Mucosa of descending colon (tissue), 3 donors: ENCODE results near the gene IFRD2. TPM values are rescaled to one million over a fixed set of nuclear protein-coding genes. Genes with fewer than 3 reads are reported as not detected.

ENCODE experiments used
- ATAC-seq: fragments of 200-7000 bp; cut with Tn5 transposase; one replicate; pipeline ENCODE4 v1.9.1; 2020; ENCODE audit warnings: mild to moderate bottlenecking, moderate library complexity
- DNase-seq, 3 donors: peaks; one replicate each; pipeline ENCODE4 v3.0.0-alpha.2; 2020
- H3K36me3 ChIP-seq: fragments of 200-600 bp; one replicate; pipeline ENCODE4 v1.8.0; 2021; ENCODE audit warnings: low read depth, mild to moderate bottlenecking
- H3K4me1 ChIP-seq: fragments of 200-600 bp; one replicate; pipeline ENCODE4 v1.8.0; 2021; ENCODE audit warnings: low read depth, mild to moderate bottlenecking
- H3K4me3 ChIP-seq: fragments of 200-600 bp; one replicate; pipeline ENCODE4 v1.8.0; 2021; ENCODE audit warnings: mild to moderate bottlenecking
- H3K9me3 ChIP-seq: fragments of 200-600 bp; one replicate; pipeline ENCODE4 v1.8.0; 2021; ENCODE audit warnings: mild to moderate bottlenecking
- CTCF ChIP-seq: fragments of 200-600 bp; IDR thresholded peaks from one replicate; pipeline ENCODE4 v1.8.0; 2022; ENCODE audit warnings: antibody characterized with exemption, mild to moderate bottlenecking
- intact Hi-C, 2 donors: fragments of 100-400 bp; cut with DNase I in 1 of 2; cut with micrococcal nuclease in 1 of 2; formaldehyde crosslinking; loops; one replicate each; pipeline versions ENCODE4 v1.11.0 to v1.11.1; 2022; cut with DNase I, micrococcal nuclease
- total RNA-seq, 3 donors: library from RNA; stranded (reverse); fragmentation: NEBNext Ultra II Directional in 2 of 3; extraction: Animal tissue kit (Norgen Biotek cat#: 25700) in 2 of 3; gene quantifications; one replicate each; pipeline versions ENCODE4 v1.2.1 to v1.2.4, GENCODE V29; 2021 to 2023
- donor health status: DM: no; HTN: no; CAD: no; lungs with moderate emphysema.
- donor health status: DM: no; HTN: no; CAD: no.
- donor health status: DM: no; HTN: yes; CAD: no.

Gene IFRD2
- total RNA-seq, 3 donors from 2014 or later = 54.8 to 59.8 (median 57.0) TPM

DNA sequence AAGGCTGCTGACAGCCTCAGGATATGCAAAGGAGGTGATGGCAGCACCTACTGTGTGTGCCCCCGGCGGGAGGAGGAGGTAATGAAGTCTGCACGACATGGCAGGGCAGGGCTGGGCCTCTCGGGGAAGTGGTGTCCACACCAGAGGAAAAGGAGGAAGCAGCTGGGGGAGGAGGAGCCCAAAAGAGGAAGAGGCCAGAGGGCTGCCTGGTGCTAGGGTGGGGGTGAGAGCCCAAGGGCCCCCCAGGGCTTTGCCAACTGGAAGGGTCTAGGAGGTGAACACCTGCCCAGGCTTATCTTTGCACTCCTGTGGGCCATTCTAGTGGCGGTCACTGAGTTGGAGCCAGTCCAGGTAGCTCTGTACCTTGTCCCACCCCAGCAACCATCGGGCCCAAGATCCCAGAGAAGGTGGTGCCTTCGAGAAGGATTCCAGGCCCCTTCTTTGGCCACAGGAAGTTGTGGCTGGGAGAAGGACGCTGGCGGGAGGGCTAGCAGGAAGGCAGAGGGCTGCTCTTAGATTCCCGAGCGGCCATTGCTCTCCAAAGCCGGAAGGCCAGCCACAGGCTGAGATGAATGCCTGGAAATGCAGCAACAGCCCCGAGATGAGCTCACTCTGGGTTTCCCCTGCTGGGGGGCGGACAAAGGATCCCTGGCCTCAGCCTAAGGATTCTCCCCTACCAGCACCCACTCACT is 49.2 kb downstream of the IFRD2 start:
- H3K4me1 ChIP-seq = peaks cover 69% of the 10 kb centered on the region
- ATAC-seq (peak; percentile 27), DNase-seq (peak in 2 of 3 donors; percentile 52 to 87)
- no peak overlapping the region for H3K4me3 ChIP-seq
- intact Hi-C loops = no loop called here
- TF ChIP-seq CTCF = no peak
- H3K36me3 ChIP-seq = no peaks in the 10 kb centered on the region
- no peaks in the 10 kb centered on the region for H3K9me3 ChIP-seq

- ATAC-seq (no peak), DNase-seq (no peak)
- no peak overlapping the region for H3K4me3 ChIP-seq
- TF ChIP-seq CTCF = no peak
- H3K4me1 ChIP-seq = peaks cover 72% of the 10 kb centered on the region
- intact Hi-C loops = no loop called here
- no peaks in the 10 kb centered on the region for H3K36me3 ChIP-seq
- no peaks in the 10 kb centered on the region for H3K9me3 ChIP-seq
These were observed 49.9 kb downstream of the IFRD2 start for GRCh38 chr3:50242381-50242770.

- H3K4me1 ChIP-seq = peaks cover 77% of the 10 kb centered on the region
- DNase-seq = no peak
- TF ChIP-seq CTCF = no peak
- no peaks in the 10 kb centered on the region for H3K36me3 ChIP-seq
- ATAC-seq = no peak
- no peaks in the 10 kb centered on the region for H3K9me3 ChIP-seq
- intact Hi-C loops = no loop called here
- no peak overlapping the region for H3K4me3 ChIP-seq
These were observed 50.4 kb downstream of the IFRD2 start for GRCh38 chr3:50241713-50242380.

GRCh38 chr3:50241163-50241562 is 51.1 kb downstream of the IFRD2 start:
- ATAC-seq = no peak
- DNase-seq = no peak
- intact Hi-C loops = no loop called here
- Histone ChIP-seq H3K9me3 (no peaks in the 10 kb centered on the region), H3K36me3 (no peaks in the 10 kb centered on the region), H3K4me3 (no peak overlapping the region), H3K4me1 (peaks cover 74% of the 10 kb centered on the region)
- TF ChIP-seq CTCF = no peak

DNA sequence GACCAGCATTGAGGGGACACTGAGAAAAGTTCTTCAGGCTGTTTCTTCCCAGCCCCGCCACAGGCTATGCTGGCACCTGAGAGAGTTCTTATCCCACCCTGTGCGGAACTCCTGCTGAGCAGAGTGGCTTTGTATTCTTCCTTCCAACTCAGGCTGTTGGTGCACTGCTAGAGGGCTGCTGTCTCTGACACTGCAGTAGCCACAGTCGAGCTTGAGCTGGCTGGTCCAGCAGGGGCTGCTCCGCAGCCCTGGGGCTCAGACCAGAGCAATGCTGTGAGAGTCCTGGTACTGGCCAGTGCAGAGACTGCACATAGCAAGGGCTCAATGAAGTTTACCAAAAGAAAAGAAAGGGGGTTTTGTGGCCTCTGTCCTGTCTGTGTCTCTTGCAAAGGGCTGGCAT is 52.6 kb downstream of the IFRD2 start:
- TF ChIP-seq CTCF = no peak
- Histone ChIP-seq H3K4me1 (peaks cover 68% of the 10 kb centered on the region), H3K36me3 (no peaks in the 10 kb centered on the region), H3K4me3 (no peak overlapping the region), H3K9me3 (no peaks in the 10 kb centered on the region)
- no peak for DNase-seq
- intact Hi-C loops = no loop called here
- no peak for ATAC-seq
